H7 (cell line): ENCODE results near the gene ARHGEF2. TPM values are rescaled to one million over a fixed set of nuclear protein-coding genes. Genes with fewer than 3 reads are reported as not detected.

Experiments
- DNase-seq: peaks from one replicate; pipeline ENCODE4 v3.0.0; 2012
- H3K27me3 ChIP-seq: 2 replicates; pipeline ENCODE4 v1.6.0; 2011; ENCODE audit warnings: mild to moderate bottlenecking, low read length; ENCODE audit not compliant: control insufficient read depth, insufficient read depth
- H3K36me3 ChIP-seq: replicated peaks from 2 replicates; pipeline ENCODE4 v1.5.1; 2011; ENCODE audit warnings: low read length; ENCODE audit not compliant: control insufficient read depth, insufficient read depth
- H3K4me3 ChIP-seq: 2 replicates; pipeline ENCODE4 v1.5.1; 2011; ENCODE audit warnings: low read depth, mild to moderate bottlenecking, control low read depth, low read length, moderate library complexity; ENCODE audit not compliant: insufficient read depth
- total RNA-seq: library from RNA; depleted of rRNA; stranded (reverse); fragments of >200 nt; shearing (Covaris generic); gene quantifications from 2 replicates; pipeline ENCODE4 v1.2.3, GENCODE V29; 2014

Gene ARHGEF2
- total RNA-seq, 1 experiment from 2014 or later, result 97.1 TPM

DNA sequence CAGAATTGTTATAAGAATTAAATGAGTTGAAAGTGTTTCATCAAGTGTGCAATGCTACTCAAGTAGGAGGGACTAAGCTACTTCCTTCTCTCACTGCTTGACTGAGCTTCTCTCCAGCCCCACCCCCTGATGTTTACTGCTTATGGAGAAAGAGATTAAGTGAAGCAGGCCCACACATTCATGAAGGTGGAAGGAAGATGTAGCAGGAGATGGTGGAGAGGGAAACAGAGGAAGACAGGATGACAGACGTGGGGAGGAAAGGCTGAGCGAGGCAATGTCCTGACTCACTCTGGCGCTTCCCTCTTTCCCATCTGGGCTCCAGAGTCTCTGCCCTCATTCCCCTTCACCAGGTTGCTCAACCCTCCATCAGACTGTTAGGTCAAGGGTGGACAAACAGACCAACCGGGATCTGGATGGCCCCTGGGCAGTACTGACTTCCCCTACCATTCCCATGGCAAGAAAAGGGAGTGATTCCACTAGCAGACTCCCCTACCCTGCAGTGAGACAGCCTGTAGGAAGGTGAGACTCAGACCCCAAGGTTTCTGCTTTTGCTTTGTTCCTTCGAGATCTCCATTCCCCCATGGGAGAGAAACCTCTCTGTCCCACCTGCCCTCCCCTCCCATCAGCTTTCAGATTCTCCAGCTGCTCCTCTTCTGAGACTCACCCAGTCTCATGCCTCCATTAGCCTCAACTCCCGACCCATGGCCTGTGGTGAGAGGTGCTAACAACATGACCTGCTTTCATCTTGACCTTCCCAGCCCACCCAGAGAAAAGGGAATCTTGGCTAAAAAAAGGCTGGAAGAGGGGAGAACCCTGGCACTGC lies 3.1 kb upstream of the ARHGEF2 start:
- H3K27me3 ChIP-seq, result no peaks in the 10 kb centered on the region
- DNase-seq, result peak; percentile 16
- no peaks in the 10 kb centered on the region; the same call in 1 of the 2 replicates for H3K36me3 ChIP-seq
- no peak overlapping the region for H3K4me3 ChIP-seq

DNA sequence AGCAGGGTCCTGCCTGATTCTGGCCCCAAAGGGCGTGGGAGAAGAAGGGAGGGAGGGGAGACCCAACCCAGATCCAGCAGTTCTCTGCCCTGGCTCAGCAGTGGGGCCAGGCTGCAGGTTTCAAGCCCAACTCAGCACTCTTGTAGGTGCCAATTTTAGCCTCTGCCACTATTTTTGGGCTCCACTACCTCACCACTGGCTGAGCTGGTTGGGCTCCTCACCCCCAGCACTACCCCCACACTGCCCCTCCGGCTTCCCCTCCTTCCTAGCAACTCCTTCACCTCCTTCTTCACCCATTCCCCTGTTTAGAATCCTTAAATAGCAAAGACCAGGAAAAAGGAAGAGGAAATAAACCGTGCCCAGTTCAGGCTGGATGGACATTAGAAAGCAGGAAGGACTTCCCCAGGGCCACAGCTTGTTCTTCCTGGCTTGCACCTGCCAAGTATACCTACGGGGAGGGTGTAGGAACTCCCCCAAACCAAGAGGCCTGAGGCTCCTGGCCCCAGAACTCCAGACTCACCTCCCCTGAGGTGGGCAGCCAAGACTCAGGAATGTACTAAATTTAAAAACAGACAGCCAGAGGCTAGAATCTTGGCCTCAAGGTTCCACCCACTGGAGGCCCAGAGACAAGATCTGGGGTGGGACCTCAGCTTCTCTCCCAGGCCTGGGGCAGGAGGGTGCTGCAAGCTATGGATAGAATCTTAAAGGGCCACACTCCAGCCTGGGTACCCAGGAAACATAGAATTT lies 1.4 kb upstream of the ARHGEF2 start:
- Histone ChIP-seq H3K4me3 (peak overlapping the region; percentile 99), H3K27me3 (no peaks in the 10 kb centered on the region), H3K36me3 (no peaks in the 10 kb centered on the region; the same call in 1 of the 2 replicates)
- DNase-seq, result peak; percentile 19

- DNase-seq, result peak; percentile 62
- Histone ChIP-seq H3K27me3 (no peaks in the 10 kb centered on the region), H3K36me3 (no peaks in the 10 kb centered on the region; the same call in 1 of the 2 replicates), H3K4me3 (peak overlapping the region; percentile 99)
These were observed 654 bp upstream of the ARHGEF2 start for GRCh38 chr1:155978973-155979429.

DNA sequence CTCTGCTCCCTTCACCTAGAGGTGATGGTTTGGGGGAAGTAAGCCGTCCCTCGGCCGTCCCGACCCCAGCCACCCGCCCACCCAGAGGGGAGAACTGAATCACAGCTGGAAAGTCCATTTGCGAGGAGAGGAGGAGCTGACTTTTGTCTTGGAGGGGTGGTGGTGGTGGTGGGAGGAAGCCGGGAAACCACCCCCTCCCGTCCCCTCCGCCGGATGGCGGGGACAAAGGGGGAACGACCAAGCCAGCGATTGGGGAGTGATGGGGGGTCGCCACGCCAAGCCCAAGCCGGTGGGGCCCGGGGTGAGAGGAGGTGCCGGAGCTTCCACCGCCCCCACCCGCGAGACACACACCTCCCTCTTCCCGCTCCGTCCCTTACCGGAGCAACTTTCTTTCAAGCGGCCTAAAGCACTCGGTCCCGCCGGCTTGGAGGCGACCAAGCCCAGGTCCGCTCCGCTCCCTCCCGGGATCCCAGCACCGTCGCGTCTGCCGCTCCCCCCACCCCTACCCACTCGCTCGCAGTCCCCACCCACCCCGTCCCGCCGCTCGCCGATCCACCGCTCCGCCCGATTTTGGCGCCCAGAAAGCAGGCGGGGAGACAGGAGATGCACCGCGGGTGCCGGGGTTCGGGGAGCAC lies 540 bp downstream of the ARHGEF2 start:
- Histone ChIP-seq H3K36me3 (no peaks in the 10 kb centered on the region; the same call in none of the 2 replicates), H3K4me3 (peak overlapping the region; percentile 99), H3K27me3 (no peaks in the 10 kb centered on the region)
- DNase-seq, result peak; percentile 85

GRCh38 chr1:155976913-155977689 lies 1.2 kb downstream of the ARHGEF2 start:
- no peaks in the 10 kb centered on the region; the same call in none of the 2 replicates for H3K36me3 ChIP-seq
- DNase-seq, result peak; percentile 58
- peak overlapping the region; percentile 99 for H3K4me3 ChIP-seq
- no peaks in the 10 kb centered on the region for H3K27me3 ChIP-seq

GRCh38 chr1:155976062-155976912 lies 2.1 kb downstream of the ARHGEF2 start:
- Histone ChIP-seq H3K36me3 (no peaks in the 10 kb centered on the region; the same call in none of the 2 replicates), H3K4me3 (peak overlapping the region; percentile 99), H3K27me3 (no peaks in the 10 kb centered on the region)
- DNase-seq, result peak; percentile 92

DNA sequence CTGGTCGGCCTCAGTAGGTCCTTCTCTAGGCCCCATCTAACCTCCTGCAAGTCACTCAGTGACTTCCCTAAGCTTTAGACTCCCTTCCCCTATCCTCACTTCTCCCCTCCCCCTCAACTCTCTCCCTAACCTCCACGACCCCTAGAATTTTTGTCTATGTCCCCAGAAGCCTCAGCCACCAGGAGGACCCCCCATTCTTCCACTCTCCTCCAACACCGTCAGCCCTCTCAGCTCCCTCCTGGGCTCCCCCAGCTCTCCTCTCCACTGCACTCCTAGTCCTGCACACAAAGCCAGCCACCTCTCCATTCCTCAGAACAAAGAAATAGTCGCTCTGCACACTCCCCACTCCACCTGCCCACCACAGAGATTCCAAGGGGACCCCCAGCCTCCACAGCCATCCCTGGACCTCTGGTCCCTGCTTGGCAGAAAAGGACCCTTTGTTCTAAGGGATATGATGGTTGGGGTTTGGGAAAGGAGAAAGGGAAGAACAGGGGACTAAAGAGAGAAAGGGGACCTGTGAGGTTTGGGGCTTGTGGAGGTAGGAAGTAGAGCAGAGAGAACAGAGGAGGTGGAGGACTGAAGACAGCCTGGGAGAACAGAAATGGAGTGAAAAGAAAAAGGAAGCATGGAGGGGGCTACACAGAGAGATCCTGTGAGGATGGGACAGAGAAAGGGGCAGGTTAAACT lies 2.8 kb downstream of the ARHGEF2 start:
- Histone ChIP-seq H3K27me3 (no peaks in the 10 kb centered on the region), H3K4me3 (peak overlapping the region; percentile 37), H3K36me3 (no peaks in the 10 kb centered on the region; the same call in none of the 2 replicates)
- peak; percentile 39 for DNase-seq

- H3K36me3 ChIP-seq, result no peaks in the 10 kb centered on the region; the same call in none of the 2 replicates
- peak; percentile 63 for DNase-seq
- H3K4me3 ChIP-seq, result no peak overlapping the region
- H3K27me3 ChIP-seq, result no peaks in the 10 kb centered on the region
These were observed 3.9 kb downstream of the ARHGEF2 start for GRCh38 chr1:155974208-155975115.

DNA sequence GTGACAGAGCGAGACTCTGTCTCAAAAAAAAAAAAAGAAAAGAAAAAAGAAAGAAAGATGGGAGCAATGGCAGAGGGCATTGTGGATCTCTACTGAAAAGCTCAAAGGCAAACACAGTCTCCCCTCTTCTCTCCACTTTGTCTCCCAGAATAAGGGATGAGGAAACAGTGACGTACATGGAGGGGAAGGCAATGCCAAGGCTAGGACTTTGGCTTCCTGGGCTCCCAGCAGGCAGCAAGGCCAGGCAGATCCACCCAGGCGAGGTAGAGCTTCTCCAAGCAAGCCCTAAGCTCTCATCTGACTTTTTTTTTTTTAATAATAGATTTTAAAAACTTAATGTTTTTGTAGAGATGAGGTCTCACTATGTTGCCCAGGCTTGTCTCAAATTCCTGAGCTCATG lies 4.6 kb downstream of the ARHGEF2 start:
- Histone ChIP-seq H3K4me3 (no peak overlapping the region), H3K27me3 (no peaks in the 10 kb centered on the region), H3K36me3 (peaks cover 4% of the 10 kb centered on the region)
- peak; percentile 16 for DNase-seq

DNA sequence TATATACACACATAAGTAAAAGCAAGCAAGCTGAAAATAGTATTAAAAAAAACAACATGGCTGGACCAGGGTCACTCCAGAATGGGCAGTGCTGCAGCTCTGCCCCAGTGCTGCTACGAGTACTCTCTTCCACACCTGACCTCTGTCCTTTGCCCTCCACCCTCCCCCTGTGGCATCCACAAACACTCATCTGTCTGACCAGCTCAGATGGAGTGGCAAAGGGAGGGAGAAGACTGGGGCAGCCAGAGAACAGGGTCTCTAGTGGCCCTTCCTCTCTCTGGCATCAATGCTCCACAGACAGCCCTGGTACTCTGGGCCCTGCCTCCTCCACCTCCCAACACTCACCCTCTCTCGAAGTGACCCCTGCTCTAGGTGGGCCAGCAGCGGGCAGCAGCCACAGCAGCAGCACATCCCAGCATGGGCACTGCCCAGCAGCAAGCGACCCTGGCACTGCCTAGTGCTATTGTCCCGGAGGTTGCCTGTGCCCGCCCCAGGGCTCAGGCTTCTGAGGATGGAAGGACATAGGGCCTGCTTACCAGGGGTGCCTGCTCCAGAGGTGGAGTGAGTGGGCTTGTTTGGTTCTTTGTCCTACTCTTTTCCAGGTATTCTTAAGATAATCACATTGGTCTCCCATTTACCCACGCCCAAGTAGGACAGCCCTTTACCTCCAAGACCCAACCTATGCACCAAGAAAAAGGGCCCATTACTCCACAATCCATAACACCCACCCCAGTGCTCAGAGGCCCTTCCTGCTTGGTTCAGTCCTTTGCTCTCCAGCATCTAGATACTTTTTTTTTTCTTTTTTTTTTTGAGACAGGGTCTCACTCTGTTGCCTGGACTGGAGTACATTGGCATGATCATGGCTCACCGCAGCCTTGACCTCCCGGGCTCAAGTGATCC lies 6.2 kb downstream of the ARHGEF2 start:
- Histone ChIP-seq H3K4me3 (no peak overlapping the region), H3K27me3 (no peaks in the 10 kb centered on the region), H3K36me3 (peaks cover 4% of the 10 kb centered on the region)
- DNase-seq, result peak; percentile 43

- DNase-seq, result peak; percentile 79
- H3K4me3 ChIP-seq, result no peak overlapping the region
- no peaks in the 10 kb centered on the region for H3K27me3 ChIP-seq
- H3K36me3 ChIP-seq, result peaks cover 9% of the 10 kb centered on the region
These were observed 7.7 kb downstream of the ARHGEF2 start for GRCh38 chr1:155970531-155971167.
